Measurements from ENCODE around the gene ADISSP. TPM values are rescaled to one million over a fixed set of nuclear protein-coding genes. Genes with fewer than 3 reads are reported as not detected.
A peak's percentile ranks its signal among the peaks of the same experiment; 100 is the strongest.

ADISSP gene
- total and polyA plus RNA-seq, 2 of the 13 experiments (the other 11 are each of a cell fraction or from before 2014, with no cell fraction given): 38.3 to 90.6 TPM

GRCh38 chr20:3777716-3778629 lies 10.4 kb upstream of the ADISSP start (continued):
- peak; percentile 55; the same call in 1 of the 2 replicates for TF ChIP-seq THAP9 (CRISPR knock-in tag; IDR thresholded peaks at IDR 0.05; ENCODE audit: borderline replicate concordance)
- TF ChIP-seq, protein P1, sequence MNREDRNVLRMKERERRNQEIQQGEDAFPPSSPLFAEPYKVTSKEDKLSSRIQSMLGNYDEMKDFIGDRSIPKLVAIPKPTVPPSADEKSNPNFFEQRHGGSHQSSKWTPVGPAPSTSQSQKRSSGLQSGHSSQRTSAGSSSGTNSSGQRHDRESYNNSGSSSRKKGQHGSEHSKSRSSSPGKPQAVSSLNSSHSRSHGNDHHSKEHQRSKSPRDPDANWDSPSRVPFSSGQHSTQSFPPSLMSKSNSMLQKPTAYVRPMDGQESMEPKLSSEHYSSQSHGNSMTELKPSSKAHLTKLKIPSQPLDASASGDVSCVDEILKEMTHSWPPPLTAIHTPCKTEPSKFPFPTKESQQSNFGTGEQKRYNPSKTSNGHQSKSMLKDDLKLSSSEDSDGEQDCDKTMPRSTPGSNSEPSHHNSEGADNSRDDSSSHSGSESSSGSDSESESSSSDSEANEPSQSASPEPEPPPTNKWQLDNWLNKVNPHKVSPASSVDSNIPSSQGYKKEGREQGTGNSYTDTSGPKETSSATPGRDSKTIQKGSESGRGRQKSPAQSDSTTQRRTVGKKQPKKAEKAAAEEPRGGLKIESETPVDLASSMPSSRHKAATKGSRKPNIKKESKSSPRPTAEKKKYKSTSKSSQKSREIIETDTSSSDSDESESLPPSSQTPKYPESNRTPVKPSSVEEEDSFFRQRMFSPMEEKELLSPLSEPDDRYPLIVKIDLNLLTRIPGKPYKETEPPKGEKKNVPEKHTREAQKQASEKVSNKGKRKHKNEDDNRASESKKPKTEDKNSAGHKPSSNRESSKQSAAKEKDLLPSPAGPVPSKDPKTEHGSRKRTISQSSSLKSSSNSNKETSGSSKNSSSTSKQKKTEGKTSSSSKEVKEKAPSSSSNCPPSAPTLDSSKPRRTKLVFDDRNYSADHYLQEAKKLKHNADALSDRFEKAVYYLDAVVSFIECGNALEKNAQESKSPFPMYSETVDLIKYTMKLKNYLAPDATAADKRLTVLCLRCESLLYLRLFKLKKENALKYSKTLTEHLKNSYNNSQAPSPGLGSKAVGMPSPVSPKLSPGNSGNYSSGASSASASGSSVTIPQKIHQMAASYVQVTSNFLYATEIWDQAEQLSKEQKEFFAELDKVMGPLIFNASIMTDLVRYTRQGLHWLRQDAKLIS (CRISPR knock-in tag; IDR thresholded peaks at IDR 0.05): no peak
- TF ChIP-seq SOX13 (IDR thresholded peaks at IDR 0.05): no peak
- TF ChIP-seq SOX13 (CRISPR knock-in tag; conservative IDR thresholded peaks at IDR 0.05 in 1 of 2, IDR thresholded peaks at IDR 0.05 in 1 of 2): no peak
- TF ChIP-seq, protein P2, sequence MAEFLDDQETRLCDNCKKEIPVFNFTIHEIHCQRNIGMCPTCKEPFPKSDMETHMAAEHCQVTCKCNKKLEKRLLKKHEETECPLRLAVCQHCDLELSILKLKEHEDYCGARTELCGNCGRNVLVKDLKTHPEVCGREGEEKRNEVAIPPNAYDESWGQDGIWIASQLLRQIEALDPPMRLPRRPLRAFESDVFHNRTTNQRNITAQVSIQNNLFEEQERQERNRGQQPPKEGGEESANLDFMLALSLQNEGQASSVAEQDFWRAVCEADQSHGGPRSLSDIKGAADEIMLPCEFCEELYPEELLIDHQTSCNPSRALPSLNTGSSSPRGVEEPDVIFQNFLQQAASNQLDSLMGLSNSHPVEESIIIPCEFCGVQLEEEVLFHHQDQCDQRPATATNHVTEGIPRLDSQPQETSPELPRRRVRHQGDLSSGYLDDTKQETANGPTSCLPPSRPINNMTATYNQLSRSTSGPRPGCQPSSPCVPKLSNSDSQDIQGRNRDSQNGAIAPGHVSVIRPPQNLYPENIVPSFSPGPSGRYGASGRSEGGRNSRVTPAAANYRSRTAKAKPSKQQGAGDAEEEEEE (CRISPR knock-in tag; IDR thresholded peaks at IDR 0.05; ENCODE audit: borderline replicate concordance): no peak
- peak; percentile 25; the same call in 1 of the 3 replicates for TF ChIP-seq MXI1 (IDR thresholded peaks at IDR 0.05; ENCODE audit: borderline replicate concordance, low read depth, low read length)
- TF ChIP-seq ZBTB20 (CRISPR knock-in tag; IDR thresholded peaks at IDR 0.05; ENCODE audit: borderline replicate concordance, low read depth): no peak
- no peak for TF ChIP-seq ZBTB46 (CRISPR knock-in tag; IDR thresholded peaks at IDR 0.05; ENCODE audit: borderline replicate concordance)
- no peak for TF ChIP-seq ZMYM3 (CRISPR knock-in tag; IDR thresholded peaks at IDR 0.05)
- TF ChIP-seq, protein P3, sequence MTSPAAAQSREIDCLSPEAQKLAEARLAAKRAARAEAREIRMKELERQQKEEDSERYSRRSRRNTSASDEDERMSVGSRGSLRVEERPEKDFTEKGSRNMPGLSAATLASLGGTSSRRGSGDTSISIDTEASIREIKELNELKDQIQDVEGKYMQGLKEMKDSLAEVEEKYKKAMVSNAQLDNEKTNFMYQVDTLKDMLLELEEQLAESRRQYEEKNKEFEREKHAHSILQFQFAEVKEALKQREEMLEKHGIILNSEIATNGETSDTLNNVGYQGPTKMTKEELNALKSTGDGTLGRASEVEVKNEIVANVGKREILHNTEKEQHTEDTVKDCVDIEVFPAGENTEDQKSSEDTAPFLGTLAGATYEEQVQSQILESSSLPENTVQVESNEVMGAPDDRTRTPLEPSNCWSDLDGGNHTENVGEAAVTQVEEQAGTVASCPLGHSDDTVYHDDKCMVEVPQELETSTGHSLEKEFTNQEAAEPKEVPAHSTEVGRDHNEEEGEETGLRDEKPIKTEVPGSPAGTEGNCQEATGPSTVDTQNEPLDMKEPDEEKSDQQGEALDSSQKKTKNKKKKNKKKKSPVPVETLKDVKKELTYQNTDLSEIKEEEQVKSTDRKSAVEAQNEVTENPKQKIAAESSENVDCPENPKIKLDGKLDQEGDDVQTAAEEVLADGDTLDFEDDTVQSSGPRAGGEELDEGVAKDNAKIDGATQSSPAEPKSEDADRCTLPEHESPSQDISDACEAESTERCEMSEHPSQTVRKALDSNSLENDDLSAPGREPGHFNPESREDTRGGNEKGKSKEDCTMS (CRISPR knock-in tag; conservative IDR thresholded peaks at IDR 0.05): no peak
- TF ChIP-seq ZNF564 (CRISPR knock-in tag; IDR thresholded peaks at IDR 0.05): no peak
- TF ChIP-seq MED13 (CRISPR knock-in tag; IDR thresholded peaks at IDR 0.05): no peak

All from HepG2 (cell line).